Suprapubic skin (tissue), 4 donors: ENCODE results near the gene CASP1.

ENCODE experiments used
- EP300 ChIP-seq: sonication (generic); formaldehyde crosslinking; IDR thresholded peaks from one replicate; pipeline ENCODE4 v1.6.1; 2017; ENCODE audit warnings: antibody characterized with exemption
- POLR2A ChIP-seq, 2 donors: fragments of 450-650 bp; IDR thresholded peaks; one replicate each; pipeline ENCODE4 v1.6.1; 2017; ENCODE audit warnings: antibody characterized with exemption in 2 of 2, mild to moderate bottlenecking in 2 of 2, moderate library complexity in 2 of 2
- POLR2AphosphoS5 ChIP-seq, 3 donors: sonication (generic); formaldehyde crosslinking; IDR thresholded peaks; one replicate each; pipeline ENCODE4 v1.6.1; 2017; ENCODE audit warnings: antibody characterized with exemption in 3 of 3
- TF ChIP-seq, protein P1 (sequence below), 2 donors: fragments of 200-600 bp in 1 of 2; fragments of 450-650 bp in 1 of 2; sonication (generic) in 1 of 2; IDR thresholded peaks; one replicate each; pipeline ENCODE4 v1.5.1; 2016 to 2019; ENCODE audit warnings: antibody characterized with exemption in 2 of 2, mild to moderate bottlenecking in 1 of 2, moderate library complexity in 1 of 2

- TF ChIP-seq POLR2A (IDR thresholded peaks at IDR 0.05) (no peak), EP300 (no peak), POLR2AphosphoS5 (IDR thresholded peaks at IDR 0.05) (no peak)
- TF ChIP-seq, protein P1, sequence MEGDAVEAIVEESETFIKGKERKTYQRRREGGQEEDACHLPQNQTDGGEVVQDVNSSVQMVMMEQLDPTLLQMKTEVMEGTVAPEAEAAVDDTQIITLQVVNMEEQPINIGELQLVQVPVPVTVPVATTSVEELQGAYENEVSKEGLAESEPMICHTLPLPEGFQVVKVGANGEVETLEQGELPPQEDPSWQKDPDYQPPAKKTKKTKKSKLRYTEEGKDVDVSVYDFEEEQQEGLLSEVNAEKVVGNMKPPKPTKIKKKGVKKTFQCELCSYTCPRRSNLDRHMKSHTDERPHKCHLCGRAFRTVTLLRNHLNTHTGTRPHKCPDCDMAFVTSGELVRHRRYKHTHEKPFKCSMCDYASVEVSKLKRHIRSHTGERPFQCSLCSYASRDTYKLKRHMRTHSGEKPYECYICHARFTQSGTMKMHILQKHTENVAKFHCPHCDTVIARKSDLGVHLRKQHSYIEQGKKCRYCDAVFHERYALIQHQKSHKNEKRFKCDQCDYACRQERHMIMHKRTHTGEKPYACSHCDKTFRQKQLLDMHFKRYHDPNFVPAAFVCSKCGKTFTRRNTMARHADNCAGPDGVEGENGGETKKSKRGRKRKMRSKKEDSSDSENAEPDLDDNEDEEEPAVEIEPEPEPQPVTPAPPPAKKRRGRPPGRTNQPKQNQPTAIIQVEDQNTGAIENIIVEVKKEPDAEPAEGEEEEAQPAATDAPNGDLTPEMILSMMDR (IDR thresholded peaks at IDR 0.05): no peak
Observed at GRCh38 chr11:105027678-105028077, 7.3 kb downstream of the CASP1 start.
